K562 (cell line): ENCODE results near the gene YBX2. TPM values are rescaled to one million over a fixed set of nuclear protein-coding genes. Genes with fewer than 3 reads are reported as not detected.

ENCODE experiments used
- ATAC-seq: fragments of 200-7000 bp; cut with Tn5 transposase; 3 replicates; pipeline ENCODE4 v1.9.1; 2020; ENCODE audit warnings: moderate library complexity
- BruUV-seq: library from RNA; stranded (reverse); fragments of 400-500 nt; replicated peaks from 2 replicates; lab custom pipeline; 2021; lab: Mats Ljungman, UMichigan
- CTCF ChIA-PET: fragments of 300-600 bp; formaldehyde crosslinking; extraction: SDS; loops from one replicate; lab custom pipeline; 2021; ENCODE audit warnings: low intra/inter-chr PET ratio; lab: Yijun Ruan, JAX
- POLR2A ChIA-PET: fragments of 300-600, 350-650 bp; sonication (Branson Sonifier 250); formaldehyde crosslinking; extraction: SDS; loops from one replicate; lab custom pipeline; 2021; ENCODE audit warnings: antibody characterized with exemption, inconsistent platforms; lab: Yijun Ruan, JAX
- DNase-seq, 4 experiments: peaks; one replicate each; pipeline versions ENCODE4 v3.0.0 to v3.0.0-alpha.2; 2011 to 2018; ENCODE audit warnings: low spot score in 3 of 4, mixed read lengths in 3 of 4; ENCODE audit errors: extremely low read depth in 1 of 4
- FAIRE-seq: peaks from 2 replicates; lab custom pipeline; 2011; peaks lifted over from hg19 to GRCh38; lab: Jason Lieb, UNC
- H2AFZ ChIP-seq: 2 replicates; pipeline ENCODE4 v1.6.0; 2011; ENCODE audit warnings: low read depth, low read length, control low read depth, inconsistent platforms
- H3K27ac ChIP-seq: fragments of 200-600 bp; 3 replicates; pipeline ENCODE4 v1.8.0; 2011; ENCODE audit warnings: low read depth, mild to moderate bottlenecking, control low read depth, inconsistent platforms, low read length, moderate library complexity, mixed read lengths; ENCODE audit errors: extremely low read depth
- H3K27me3 ChIP-seq, 2 experiments: fragments of 300-600 bp in 1 of 2; 2 replicates in 1 of 2; 3 replicates in 1 of 2; pipeline versions ENCODE4 v1.6.0 to v1.8.0; 2011; ENCODE audit warnings: inconsistent platforms in 2 of 2, low read length in 2 of 2, mild to moderate bottlenecking in 1 of 2, mixed read lengths in 1 of 2, moderate library complexity in 1 of 2; ENCODE audit not compliant: control insufficient read depth in 2 of 2, insufficient read depth in 2 of 2
- H3K36me3 ChIP-seq: fragments of 300-600 bp; 3 replicates; pipeline ENCODE4 v1.8.0; 2011; ENCODE audit warnings: mild to moderate bottlenecking, low read length, inconsistent platforms; ENCODE audit not compliant: control insufficient read depth, insufficient read depth
- H3K4me1 ChIP-seq, 2 experiments: fragments of 200-600 bp in 1 of 2; replicated peaks in 1 of 2; 2 replicates in 1 of 2; 3 replicates in 1 of 2; pipeline versions ENCODE4 v1.5.1 to v1.8.0; 2011; ENCODE audit warnings: inconsistent platforms in 2 of 2, low read length in 2 of 2, mild to moderate bottlenecking in 1 of 2, mixed read lengths in 1 of 2, moderate library complexity in 1 of 2; ENCODE audit not compliant: control insufficient read depth in 2 of 2, insufficient read depth in 2 of 2
- H3K4me2 ChIP-seq: 2 replicates; pipeline ENCODE4 v1.6.1; 2011; ENCODE audit warnings: low read length, control low read depth, inconsistent platforms, mixed read lengths; ENCODE audit not compliant: insufficient read depth
- H3K4me3 ChIP-seq: fragments of 200-600 bp; sonication (generic), shearing (Covaris generic); 2 replicates; pipeline ENCODE4 v1.5.1; 2016; ENCODE audit warnings: control low read depth, inconsistent platforms
- H3K79me2 ChIP-seq: fragments of 200-600 bp; 3 replicates; pipeline ENCODE4 v1.8.0; 2011; ENCODE audit warnings: low read length, inconsistent platforms; ENCODE audit not compliant: control insufficient read depth, insufficient read depth
- H3K9ac ChIP-seq, 2 experiments: 2 replicates each; pipeline versions ENCODE4 v1.6.0 to v1.6.1; 2011; ENCODE audit warnings: low read depth in 2 of 2, low read length in 2 of 2, control low read depth in 1 of 2, inconsistent platforms in 1 of 2, mild to moderate bottlenecking in 1 of 2, mixed read lengths in 1 of 2; ENCODE audit not compliant: insufficient read depth in 1 of 2
- H3K9me1 ChIP-seq: one replicate; pipeline ENCODE4 v1.6.0; 2011; ENCODE audit warnings: inconsistent platforms, mild to moderate bottlenecking, low read length, moderate library complexity; ENCODE audit not compliant: control insufficient read depth, insufficient read depth
- H3K9me3 ChIP-seq: replicated peaks from 2 replicates; pipeline ENCODE4 v1.5.1; 2011; ENCODE audit warnings: low read depth, low read length, inconsistent platforms; ENCODE audit not compliant: control insufficient read depth, insufficient read depth
- H4K20me1 ChIP-seq: replicated peaks from 2 replicates; pipeline ENCODE4 v1.6.1; 2011; ENCODE audit warnings: low read length, inconsistent platforms, mixed read lengths; ENCODE audit not compliant: control insufficient read depth, insufficient read depth
- BMI1 ChIP-seq: fragments of 150-350 bp; IDR thresholded peaks from 2 replicates; pipeline ENCODE4 v1.6.1; 2014; ENCODE audit warnings: low read length
- COPS2 ChIP-seq: fragments of 450-650 bp; conservative IDR thresholded peaks from 2 replicates; pipeline ENCODE4 v1.6.1; 2016; ENCODE audit warnings: mild to moderate bottlenecking, moderate library complexity
- NONO ChIP-seq, 2 experiments: fragments of 200-400 bp in 1 of 2; fragments of 450-650 bp in 1 of 2; formaldehyde crosslinking in 1 of 2; IDR thresholded peaks; 2 replicates each; pipeline ENCODE4 v1.6.1; 2017; ENCODE audit warnings: low read depth in 2 of 2, mild to moderate bottlenecking in 2 of 2, moderate library complexity in 2 of 2, low read length in 1 of 2
- TFAP4 ChIP-seq: sonication (generic); formaldehyde crosslinking; IDR thresholded peaks from 2 replicates; pipeline ENCODE4 v1.8.0; 2022; ENCODE audit warnings: missing genetic modification reagents, mild to moderate bottlenecking, moderate library complexity, borderline replicate concordance
- ZBTB40 ChIP-seq, 2 experiments: fragments of 450-650 bp in 1 of 2; sonication (generic) in 1 of 2; formaldehyde crosslinking in 1 of 2; IDR thresholded peaks; 2 replicates each; pipeline versions ENCODE4 v1.7.1 to v1.9.0; 2016 to 2022; ENCODE audit warnings: inconsistent platforms in 1 of 2, mild to moderate bottlenecking in 1 of 2, missing genetic modification reagents in 1 of 2
- WGBS: fragments of 100-300 bp; shearing (Covaris generic); methylation state at CpG from one replicate; pipeline ENCODE4 v1.1.6; 2016; ENCODE audit warnings: low coverage, mixed read lengths; ENCODE audit not compliant: insufficient coverage; ENCODE audit errors: missing lambda C conversion rate; 5-methylcytosine and 5-hydroxymethylcytosine counted together
- in situ Hi-C: fragments of 300-500 bp; cut with MboI; formaldehyde crosslinking; loops from 4 replicates; pipeline ENCODE4 v1.15.0; 2018; ENCODE audit warnings: inconsistent platforms, mixed read lengths
- intact Hi-C: fragments of 100-400 bp; cut with micrococcal nuclease; formaldehyde crosslinking; loops from 2 replicates; pipeline ENCODE4 v1.14.2; 2022
- polyA plus RNA-seq, 8 experiments: library from polyadenylated mRNA; depleted of rRNA in 4 of 8; stranded (reverse) in 5 of 8; unstranded in 3 of 8; fragments of >200 nt; fragmentation: Nextera tagmentation in 2 of 8; fragmentation: Illumina TruSeq in 1 of 8; extraction: Ambion mirVana in 2 of 8; extraction: Trizol in 1 of 8; gene quantifications; 2 replicates each; pipeline versions ENCODE4 v1.2.1 to v1.2.3, GENCODE V29; 2011 to 2014; ENCODE audit warnings: inconsistent platforms in 1 of 8, missing spikeins in 1 of 8
- total RNA-seq, 7 experiments: library from RNA; depleted of rRNA in 6 of 7; stranded (reverse); fragments of >200 nt in 6 of 7; fragmentation: Illumina TruSeq in 2 of 7; extraction: Trizol in 2 of 7; gene quantifications; 2 replicates each; pipeline versions ENCODE4 v1.2.1 to v1.2.3, GENCODE V29; 2011 to 2021; ENCODE audit warnings: low replicate concordance in 1 of 7

The YBX2 gene
- total and polyA plus RNA-seq, 9 of the 15 experiments (the other 6 are each of a cell fraction or from before 2014, with no cell fraction given), result 0.03 to 0.59 (median 0.27) TPM; not detected in 6

- FAIRE-seq (peak; percentile 89), DNase-seq (peak; percentile 68 to 88 (median 74)), ATAC-seq (peak; percentile 83)
- 0 out of 3 replicates have a peak, but pooled peaks cover 3% of the 10 kb centered on the region for H3K36me3 ChIP-seq
- no peaks in the 10 kb centered on the region for H3K27me3 ChIP-seq
- in situ Hi-C loops, result loop anchor here (5.0 kb wide), 1 partner anchor 62 kb away; no protein-coding TSS in a partner anchor
- H3K9me1 ChIP-seq, result no peaks in the 10 kb centered on the region
- no TSS peak for BruUV-seq
- H3K4me3 ChIP-seq, result peak overlapping the region; percentile 65
- ChIA-PET POLR2A (interaction anchor here (1.0 to 1.8 kb wide), 2 partner anchors 27 to 33 kb away, joined by 4 to 6 read pairs; no protein-coding TSS in a partner anchor), CTCF (interaction anchor here (0.6 to 2.3 kb wide), 4 partner anchors 15 to 686 kb away, joined by 3 to 32 read pairs (median 11); no protein-coding TSS in a partner anchor)
- H3K9me3 ChIP-seq, result no peaks in the 10 kb centered on the region
- H3K27ac ChIP-seq, result peak overlapping the region; percentile 74
- intact Hi-C loops, result loop anchor here (1.0 to 5.0 kb wide), 3 partner anchors 16 to 64 kb away; partner anchors contain the start of gene PHF23
- WGBS, result 2% methylated on average over 22 of the region's 29 CpGs
- peak overlapping the region; percentile 91 for H2AFZ ChIP-seq
- H3K79me2 ChIP-seq, result no peaks in the 10 kb centered on the region; the same call in 2 of the 3 replicates
- peak overlapping the region; percentile 65 to 97 for H3K9ac ChIP-seq
- no peaks in the 10 kb centered on the region; the same call in 1 of the 2 replicates for H4K20me1 ChIP-seq
- peak overlapping the region; percentile 84 for H3K4me2 ChIP-seq
- H3K4me1 ChIP-seq, result peaks cover 15 to 41% of the 10 kb centered on the region in 2 experiments; a peak in 4 of 5 replicates
- TF ChIP-seq TFAP4 (CRISPR knock-in tag), result peak; percentile 78; the same call in 1 of the 2 replicates
- 0 out of 4 replicates have a peak, but pooled peaks of 1 of the 2 experiments have one; percentile 14 for TF ChIP-seq NONO (IDR thresholded peaks at IDR 0.05; ENCODE audit: low read depth in 2 of 2, low read length in 1 of 2)
- TF ChIP-seq BMI1, result no peak
- TF ChIP-seq COPS2, result no peak
- TF ChIP-seq ZBTB40 (IDR thresholded peaks at IDR 0.05), result peak; percentile 25; the same call in 1 of the 2 replicates
- TF ChIP-seq ZBTB40 (CRISPR knock-in tag; IDR thresholded peaks at IDR 0.05), result peak; percentile 33; the same call in 1 of the 2 replicates
Observed at GRCh38 chr17:7280519-7281073, 13.8 kb downstream of the YBX2 start.
